A549 (cell line): ENCODE results near the gene TPSG1.

Experiments
- EP300 ChIP-seq, 2 experiments: fragments of >200 bp; sonication (Bioruptor Twin); formaldehyde crosslinking; IDR thresholded peaks; 2 replicates in 1 of 2; 3 replicates in 1 of 2; pipeline ENCODE4 v1.6.1; 2016 to 2017
- POLR2A ChIP-seq: IDR thresholded peaks from 2 replicates; pipeline ENCODE4 v1.6.1; 2012; ENCODE audit warnings: mild to moderate bottlenecking, low read length
- POLR2AphosphoS2 ChIP-seq: conservative IDR thresholded peaks from 2 replicates; pipeline ENCODE4 v1.6.1; 2012; ENCODE audit warnings: low read length, improper control_type of control experiment, inconsistent platforms
- RFX5 ChIP-seq: fragments of 450-650 bp; IDR thresholded peaks from 2 replicates; pipeline ENCODE4 v1.7.1; 2014; ENCODE audit warnings: antibody characterized with exemption, mild to moderate bottlenecking, moderate library complexity
- SREBF2 ChIP-seq: fragments of 450-650 bp; IDR thresholded peaks from 2 replicates; pipeline ENCODE4 v1.6.1; 2014; ENCODE audit warnings: mild to moderate bottlenecking, moderate library complexity
- TF ChIP-seq, protein P1 (sequence below): fragments of >200 bp; sonication (Bioruptor Twin); formaldehyde crosslinking; IDR thresholded peaks from 3 replicates; pipeline ENCODE4 v1.5.1; 2016

DNA sequence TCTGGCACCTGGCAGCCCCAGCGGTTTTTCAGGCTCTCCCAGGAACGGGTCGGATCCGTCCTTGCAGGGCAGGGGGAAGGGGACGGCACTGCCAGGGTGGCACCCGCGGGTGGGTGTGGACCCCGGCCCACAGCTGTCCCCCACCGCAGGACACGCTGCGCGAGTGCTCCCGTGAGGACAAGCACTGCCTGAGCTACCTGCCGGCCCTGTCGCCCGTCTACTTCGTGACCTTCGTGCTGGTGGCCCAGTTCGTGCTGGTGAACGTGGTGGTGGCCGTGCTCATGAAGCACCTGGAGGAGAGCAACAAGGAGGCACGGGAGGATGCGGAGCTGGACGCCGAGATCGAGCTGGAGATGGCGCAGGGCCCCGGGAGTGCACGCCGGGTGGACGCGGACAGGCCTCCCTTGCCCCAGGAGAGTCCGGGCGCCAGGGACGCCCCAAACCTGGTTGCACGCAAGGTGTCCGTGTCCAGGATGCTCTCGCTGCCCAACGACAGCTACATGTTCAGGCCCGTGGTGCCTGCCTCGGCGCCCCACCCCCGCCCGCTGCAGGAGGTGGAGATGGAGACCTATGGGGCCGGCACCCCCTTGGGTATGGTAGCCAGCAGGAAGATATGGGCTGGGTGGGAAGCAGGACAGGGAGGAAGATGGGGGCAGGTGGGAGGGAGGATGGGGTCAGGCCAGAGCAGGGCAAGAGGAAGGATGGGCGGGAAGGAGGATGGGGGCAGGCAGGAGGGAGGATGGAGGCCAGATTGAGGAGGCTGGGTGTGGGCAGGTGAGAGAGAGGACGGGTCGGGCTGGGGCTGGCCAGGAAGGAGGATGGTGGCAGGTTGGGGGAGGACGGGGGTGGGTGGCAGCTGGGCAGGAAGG is 6.8 kb downstream of the TPSG1 start:
- TF ChIP-seq, protein P1, sequence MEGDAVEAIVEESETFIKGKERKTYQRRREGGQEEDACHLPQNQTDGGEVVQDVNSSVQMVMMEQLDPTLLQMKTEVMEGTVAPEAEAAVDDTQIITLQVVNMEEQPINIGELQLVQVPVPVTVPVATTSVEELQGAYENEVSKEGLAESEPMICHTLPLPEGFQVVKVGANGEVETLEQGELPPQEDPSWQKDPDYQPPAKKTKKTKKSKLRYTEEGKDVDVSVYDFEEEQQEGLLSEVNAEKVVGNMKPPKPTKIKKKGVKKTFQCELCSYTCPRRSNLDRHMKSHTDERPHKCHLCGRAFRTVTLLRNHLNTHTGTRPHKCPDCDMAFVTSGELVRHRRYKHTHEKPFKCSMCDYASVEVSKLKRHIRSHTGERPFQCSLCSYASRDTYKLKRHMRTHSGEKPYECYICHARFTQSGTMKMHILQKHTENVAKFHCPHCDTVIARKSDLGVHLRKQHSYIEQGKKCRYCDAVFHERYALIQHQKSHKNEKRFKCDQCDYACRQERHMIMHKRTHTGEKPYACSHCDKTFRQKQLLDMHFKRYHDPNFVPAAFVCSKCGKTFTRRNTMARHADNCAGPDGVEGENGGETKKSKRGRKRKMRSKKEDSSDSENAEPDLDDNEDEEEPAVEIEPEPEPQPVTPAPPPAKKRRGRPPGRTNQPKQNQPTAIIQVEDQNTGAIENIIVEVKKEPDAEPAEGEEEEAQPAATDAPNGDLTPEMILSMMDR: no peak
- TF ChIP-seq EP300 (IDR thresholded peaks at IDR 0.05) (no peak), SREBF2 (no peak), POLR2A (no peak), POLR2AphosphoS2 (no peak), RFX5 (no peak)
